ENCODE data around the gene UQCRH.

- TF ChIP-seq CTCF (IDR thresholded peaks at IDR 0.05) = peak in 4 of 6 experiments; percentile 63 to 80 (median 70)
- TF ChIP-seq POLR2A (IDR thresholded peaks at IDR 0.05) = peak in 1 of 2 donors; percentile 79
Measured at GRCh38 chr1:46340404-46341221, 37.1 kb downstream of the UQCRH start, which contains the start of gene NSUN4.
